Measurements from ENCODE around the gene NT5C.
"Not testable (repeated sequence)": the region's sequence is repeated elsewhere in the genome, so short reads cannot be mapped to it uniquely, and the experiment has no call there.

The NT5C gene

GRCh38 chr17:75147878-75148546 is 16.5 kb upstream of the NT5C start:
- Histone ChIP-seq H3K4me1 (ENCODE audit: control extremely low read depth in 1 of 4, control insufficient read depth in 4 of 4, insufficient read depth in 4 of 4, low read length in 3 of 4) (peaks cover 0 to 10% (median 6%) of the 10 kb centered on the region in 4 experiments), H3K36me3 (ENCODE audit: control insufficient read depth in 4 of 4, insufficient read depth in 4 of 4, low read length in 3 of 4) (peaks cover 14 to 57% (median 37%) of the 10 kb centered on the region in 4 experiments), H3K9me3 (ENCODE audit: control extremely low read depth in 1 of 5, control insufficient read depth in 4 of 5, insufficient read depth in 2 of 5, low read depth in 1 of 5, low read length in 4 of 5) (no peaks in the 10 kb centered on the region), H3K27me3 (replicated peaks in 2 of 5; ENCODE audit: control insufficient read depth in 4 of 5, insufficient read depth in 5 of 5, low read length in 4 of 5) (no peaks in the 10 kb centered on the region), H3K4me3 (ENCODE audit: control insufficient read depth in 1 of 7, extremely low read depth in 1 of 7, insufficient read depth in 4 of 7, low read depth in 2 of 7, low read length in 6 of 7) (no peak overlapping the region), H3K27ac (ENCODE audit: insufficient read depth in 1 of 2, low read depth in 1 of 2, low read length in 2 of 2, poor library complexity in 1 of 2, severe bottlenecking in 2 of 2) (no peak overlapping the region)
- ChIA-PET POLR2A (no interaction called here), CTCF (interaction anchor here (0.8 to 3.7 kb wide), 8 partner anchors 14 to 108 kb away, joined by 3 to 19 read pairs (median 5); partner anchors contain the start of gene NT5C)
- 100% methylated on average over 3 of the region's 6 CpGs for WGBS (ENCODE audit: insufficient coverage)
- no peak for DNase-seq

- Histone ChIP-seq H3K36me3 (ENCODE audit: control insufficient read depth in 4 of 4, insufficient read depth in 4 of 4, low read length in 3 of 4) (peaks cover 18 to 66% (median 45%) of the 10 kb centered on the region in 4 experiments), H3K4me1 (ENCODE audit: control extremely low read depth in 1 of 4, control insufficient read depth in 4 of 4, insufficient read depth in 4 of 4, low read length in 3 of 4) (peaks cover 0 to under 1% (median 0%) of the 10 kb centered on the region in 4 experiments), H3K27ac (ENCODE audit: insufficient read depth in 1 of 2, low read depth in 1 of 2, low read length in 2 of 2, poor library complexity in 1 of 2, severe bottlenecking in 2 of 2) (no peak overlapping the region), H3K9me3 (ENCODE audit: control extremely low read depth in 1 of 5, control insufficient read depth in 4 of 5, insufficient read depth in 2 of 5, low read depth in 1 of 5, low read length in 4 of 5) (no peaks in the 10 kb centered on the region), H3K4me3 (ENCODE audit: control insufficient read depth in 1 of 7, extremely low read depth in 1 of 7, insufficient read depth in 4 of 7, low read depth in 2 of 7, low read length in 6 of 7) (no peak overlapping the region), H3K27me3 (replicated peaks in 2 of 5; ENCODE audit: control insufficient read depth in 4 of 5, insufficient read depth in 5 of 5, low read length in 4 of 5) (no peaks in the 10 kb centered on the region)
- POLR2A ChIA-PET: interaction anchor here (1.7 kb wide), 1 partner anchor 22 kb away, joined by 5 read pairs; no protein-coding TSS in a partner anchor
- WGBS (ENCODE audit: insufficient coverage): 94% methylated on average over 2 of the region's 3 CpGs
- no peak for DNase-seq
- CTCF ChIA-PET: interaction anchor here (1.2 to 2.1 kb wide), 3 partner anchors 12 to 99 kb away, joined by 4 to 10 read pairs (median 6); partner anchors contain the start of gene KCTD2
These were observed 15.1 kb upstream of the NT5C start for GRCh38 chr17:75146592-75146991.

- H3K4me1 ChIP-seq (ENCODE audit: control extremely low read depth in 1 of 4, control insufficient read depth in 4 of 4, insufficient read depth in 4 of 4, low read length in 3 of 4): peaks cover 0 to 8% (median 3%) of the 10 kb centered on the region in 4 experiments
- ChIA-PET CTCF (interaction anchor here (0.6 to 2.1 kb wide), 9 partner anchors 8 to 160 kb away, joined by 3 to 10 read pairs (median 3); partner anchors contain the start of gene NT5C), POLR2A (interaction anchor here (0.7 to 1.7 kb wide), 3 partner anchors 14 to 34 kb away, joined by 3 to 5 read pairs (median 3); partner anchors contain the start of gene NT5C)
- no peak overlapping the region for H3K4me3 ChIP-seq (ENCODE audit: control insufficient read depth in 1 of 7, extremely low read depth in 1 of 7, insufficient read depth in 4 of 7, low read depth in 2 of 7, low read length in 6 of 7)
- no peak overlapping the region for H3K27ac ChIP-seq (ENCODE audit: insufficient read depth in 1 of 2, low read depth in 1 of 2, low read length in 2 of 2, poor library complexity in 1 of 2, severe bottlenecking in 2 of 2)
- no peaks in the 10 kb centered on the region for H3K9me3 ChIP-seq (ENCODE audit: control extremely low read depth in 1 of 5, control insufficient read depth in 4 of 5, insufficient read depth in 2 of 5, low read depth in 1 of 5, low read length in 4 of 5)
- DNase-seq: no peak
- H3K36me3 ChIP-seq (ENCODE audit: control insufficient read depth in 4 of 4, insufficient read depth in 4 of 4, low read length in 3 of 4): peaks cover 18 to 75% (median 48%) of the 10 kb centered on the region in 4 experiments
- 100% methylated on average over 8 of the region's 11 CpGs for WGBS (ENCODE audit: insufficient coverage)
- no peaks in the 10 kb centered on the region for H3K27me3 ChIP-seq (replicated peaks in 2 of 5; ENCODE audit: control insufficient read depth in 4 of 5, insufficient read depth in 5 of 5, low read length in 4 of 5)
These were observed 13.4 kb upstream of the NT5C start for GRCh38 chr17:75144816-75145512.

GRCh38 chr17:75142236-75142971 is 10.9 kb upstream of the NT5C start:
- WGBS (ENCODE audit: insufficient coverage): 97% methylated on average over 6 of the region's 13 CpGs
- CTCF ChIA-PET: interaction anchor here (0.9 to 3.9 kb wide), 3 partner anchors 11 to 73 kb away, joined by 3 to 22 read pairs (median 3); partner anchors contain the start of gene NT5C
- POLR2A ChIA-PET: no interaction called here
- Histone ChIP-seq H3K36me3 (ENCODE audit: control insufficient read depth in 4 of 4, insufficient read depth in 4 of 4, low read length in 3 of 4) (peaks cover 16 to 68% (median 42%) of the 10 kb centered on the region in 4 experiments), H3K27ac (ENCODE audit: insufficient read depth in 1 of 2, low read depth in 1 of 2, low read length in 2 of 2, poor library complexity in 1 of 2, severe bottlenecking in 2 of 2) (no peak overlapping the region), H3K27me3 (replicated peaks in 2 of 5; ENCODE audit: control insufficient read depth in 4 of 5, insufficient read depth in 5 of 5, low read length in 4 of 5) (no peaks in the 10 kb centered on the region), H3K4me3 (ENCODE audit: control insufficient read depth in 1 of 7, extremely low read depth in 1 of 7, insufficient read depth in 4 of 7, low read depth in 2 of 7, low read length in 6 of 7) (no peak overlapping the region), H3K4me1 (ENCODE audit: control extremely low read depth in 1 of 4, control insufficient read depth in 4 of 4, insufficient read depth in 4 of 4, low read length in 3 of 4) (peaks cover 0 to 8% (median 3%) of the 10 kb centered on the region in 4 experiments), H3K9me3 (ENCODE audit: control extremely low read depth in 1 of 5, control insufficient read depth in 4 of 5, insufficient read depth in 2 of 5, low read depth in 1 of 5, low read length in 4 of 5) (no peaks in the 10 kb centered on the region)
- DNase-seq: no peak

- Histone ChIP-seq H3K27me3 (replicated peaks in 2 of 5; ENCODE audit: control insufficient read depth in 4 of 5, insufficient read depth in 5 of 5, low read length in 4 of 5) (no peaks in the 10 kb centered on the region), H3K9me3 (ENCODE audit: control extremely low read depth in 1 of 5, control insufficient read depth in 4 of 5, insufficient read depth in 2 of 5, low read depth in 1 of 5, low read length in 4 of 5) (no peaks in the 10 kb centered on the region), H3K27ac (ENCODE audit: insufficient read depth in 1 of 2, low read depth in 1 of 2, low read length in 2 of 2, poor library complexity in 1 of 2, severe bottlenecking in 2 of 2) (no peak overlapping the region), H3K36me3 (ENCODE audit: control insufficient read depth in 4 of 4, insufficient read depth in 4 of 4, low read length in 3 of 4) (peaks cover 4 to 47% (median 25%) of the 10 kb centered on the region in 4 experiments), H3K4me1 (ENCODE audit: control extremely low read depth in 1 of 4, control insufficient read depth in 4 of 4, insufficient read depth in 4 of 4, low read length in 3 of 4) (peaks cover 0 to 8% (median 3%) of the 10 kb centered on the region in 4 experiments), H3K4me3 (ENCODE audit: control insufficient read depth in 1 of 7, extremely low read depth in 1 of 7, insufficient read depth in 4 of 7, low read depth in 2 of 7, low read length in 6 of 7) (no peak overlapping the region)
- POLR2A ChIA-PET: no interaction called here
- 100% methylated on average over 2 of the region's 5 CpGs for WGBS (ENCODE audit: insufficient coverage)
- no peak for DNase-seq
- CTCF ChIA-PET: no interaction called here
These were observed 7.0 kb upstream of the NT5C start for GRCh38 chr17:75138519-75138918.

GRCh38 chr17:75137762-75138161 is 6.2 kb upstream of the NT5C start:
- H3K4me1 ChIP-seq (ENCODE audit: control extremely low read depth in 1 of 4, control insufficient read depth in 4 of 4, insufficient read depth in 4 of 4, low read length in 3 of 4); POLR2A ChIA-PET; H3K9me3 ChIP-seq (ENCODE audit: control extremely low read depth in 1 of 5, control insufficient read depth in 4 of 5, insufficient read depth in 2 of 5, low read depth in 1 of 5, low read length in 4 of 5); DNase-seq; H3K4me3 ChIP-seq (ENCODE audit: control insufficient read depth in 1 of 7, extremely low read depth in 1 of 7, insufficient read depth in 4 of 7, low read depth in 2 of 7, low read length in 6 of 7); H3K27me3 ChIP-seq (replicated peaks in 2 of 5; ENCODE audit: control insufficient read depth in 4 of 5, insufficient read depth in 5 of 5, low read length in 4 of 5); H3K27ac ChIP-seq (ENCODE audit: insufficient read depth in 1 of 2, low read depth in 1 of 2, low read length in 2 of 2, poor library complexity in 1 of 2, severe bottlenecking in 2 of 2): not testable (repeated sequence)
- peaks cover 2 to 41% (median 21%) of the 10 kb centered on the region in 4 experiments for H3K36me3 ChIP-seq (ENCODE audit: control insufficient read depth in 4 of 4, insufficient read depth in 4 of 4, low read length in 3 of 4)
- CTCF ChIA-PET: interaction anchor here (1.0 to 2.2 kb wide), 2 partner anchors 7 to 24 kb away, joined by 3 to 11 read pairs; no protein-coding TSS in a partner anchor
- 100% methylated on average over 6 of the region's 9 CpGs for WGBS (ENCODE audit: insufficient coverage)
